ENCODE results near the gene NTM. TPM values are rescaled to one million over a fixed set of nuclear protein-coding genes. Genes with fewer than 3 reads are reported as not detected.

Gene NTM
- total and polyA plus RNA-seq, 2 experiments from 2014 or later, result 25.9 to 49.0 TPM

GRCh38 chr11:132301900-132302299 lies 931.5 kb downstream of the NTM start:
- no peaks in the 10 kb centered on the region for H3K9me2 ChIP-seq (ENCODE audit: insufficient read depth)
- H3F3A ChIP-seq (ENCODE audit: insufficient read depth), result no peaks in the 10 kb centered on the region
- TF ChIP-seq EZH2phosphoT487 (IDR thresholded peaks at IDR 0.05; ENCODE audit: insufficient read depth, low read depth), result no peak
- no peak for TF ChIP-seq EZH2 (IDR thresholded peaks at IDR 0.05; ENCODE audit: insufficient read depth, poor library complexity, severe bottlenecking)
- no peaks in the 10 kb centered on the region for H3K79me2 ChIP-seq (ENCODE audit: insufficient read depth)
- no peak overlapping the region for H2AFZ ChIP-seq
- DNase-seq, result no peak
- no peak overlapping the region for H3K9ac ChIP-seq
- no peaks in the 10 kb centered on the region for H3K27me3 ChIP-seq (replicated peaks; ENCODE audit: insufficient read depth)
- H3K36me3 ChIP-seq (ENCODE audit: low read depth), result no peaks in the 10 kb centered on the region
- no peaks in the 10 kb centered on the region for H3K4me1 ChIP-seq (ENCODE audit: insufficient read depth)
- WGBS, 2 experiments (ENCODE audit: low coverage in 1 of 2, low lambda C conversion rate in 2 of 2, missing lambda C conversion rate in 2 of 2), result 80 to 82% methylated on average over 3 of the region's 3 CpGs
- no peaks in the 10 kb centered on the region for H4K20me1 ChIP-seq (ENCODE audit: insufficient read depth)
- no peak overlapping the region for H3K4me2 ChIP-seq (ENCODE audit: unreplicated experiment)
- H3K9me3 ChIP-seq (ENCODE audit: low read depth), result no peaks in the 10 kb centered on the region
- in situ Hi-C loops (cut with MboI), result no loop called here
- H3K27ac ChIP-seq, result no peak overlapping the region
- H3K4me3 ChIP-seq, result no peak overlapping the region

GRCh38 chr11:132307309-132308020 lies 937.0 kb downstream of the NTM start:
- WGBS, 2 experiments (ENCODE audit: low coverage in 1 of 2, low lambda C conversion rate in 2 of 2, missing lambda C conversion rate in 2 of 2), result 80 to 81% methylated on average over 21 of the region's 21 CpGs
- H3K4me1 ChIP-seq (ENCODE audit: insufficient read depth), result no peaks in the 10 kb centered on the region
- no peaks in the 10 kb centered on the region for H3F3A ChIP-seq (ENCODE audit: insufficient read depth)
- H3K27ac ChIP-seq, result no peak overlapping the region
- H3K36me3 ChIP-seq (ENCODE audit: low read depth), result no peaks in the 10 kb centered on the region
- in situ Hi-C loops (cut with MboI), result no loop called here
- no peak for DNase-seq
- no peaks in the 10 kb centered on the region for H3K9me2 ChIP-seq (ENCODE audit: insufficient read depth)
- no peak for TF ChIP-seq EZH2 (IDR thresholded peaks at IDR 0.05; ENCODE audit: insufficient read depth, poor library complexity, severe bottlenecking)
- no peak for TF ChIP-seq EZH2phosphoT487 (IDR thresholded peaks at IDR 0.05; ENCODE audit: insufficient read depth, low read depth)
- H4K20me1 ChIP-seq (ENCODE audit: insufficient read depth), result no peaks in the 10 kb centered on the region
- no peak overlapping the region for H3K9ac ChIP-seq
- H3K4me2 ChIP-seq (ENCODE audit: unreplicated experiment), result no peak overlapping the region
- no peak overlapping the region for H3K4me3 ChIP-seq
- H3K9me3 ChIP-seq (ENCODE audit: low read depth), result no peaks in the 10 kb centered on the region
- H3K27me3 ChIP-seq (replicated peaks; ENCODE audit: insufficient read depth), result no peaks in the 10 kb centered on the region
- no peaks in the 10 kb centered on the region for H3K79me2 ChIP-seq (ENCODE audit: insufficient read depth)
- H2AFZ ChIP-seq, result no peak overlapping the region

- Histone ChIP-seq H3K36me3 (ENCODE audit: low read depth) (no peaks in the 10 kb centered on the region), H3K9ac (no peak overlapping the region), H3K9me3 (ENCODE audit: low read depth) (no peaks in the 10 kb centered on the region), H3K27me3 (replicated peaks; ENCODE audit: insufficient read depth) (no peaks in the 10 kb centered on the region), H3K79me2 (ENCODE audit: insufficient read depth) (no peaks in the 10 kb centered on the region), H4K20me1 (ENCODE audit: insufficient read depth) (no peaks in the 10 kb centered on the region), H3F3A (ENCODE audit: insufficient read depth) (no peaks in the 10 kb centered on the region), H3K4me2 (ENCODE audit: unreplicated experiment) (no peak overlapping the region), H3K4me1 (ENCODE audit: insufficient read depth) (no peaks in the 10 kb centered on the region), H3K4me3 (no peak overlapping the region), H3K9me2 (ENCODE audit: insufficient read depth) (no peaks in the 10 kb centered on the region), H3K27ac (no peak overlapping the region), H2AFZ (no peak overlapping the region)
- 80 to 86% methylated on average over 10 of the region's 10 CpGs for WGBS, 2 experiments (ENCODE audit: low coverage in 1 of 2, low lambda C conversion rate in 2 of 2, missing lambda C conversion rate in 2 of 2)
- in situ Hi-C loops (cut with MboI), result no loop called here
- peak; percentile 6 for DNase-seq
- TF ChIP-seq EZH2 (IDR thresholded peaks at IDR 0.05; ENCODE audit: insufficient read depth, poor library complexity, severe bottlenecking) (no peak), EZH2phosphoT487 (IDR thresholded peaks at IDR 0.05; ENCODE audit: insufficient read depth, low read depth) (no peak)
These were observed 940.3 kb downstream of the NTM start for GRCh38 chr11:132310390-132311375.

- no peak overlapping the region for H3K9ac ChIP-seq
- no peak overlapping the region for H3K4me2 ChIP-seq (ENCODE audit: unreplicated experiment)
- WGBS, 2 experiments (ENCODE audit: low coverage in 1 of 2, low lambda C conversion rate in 2 of 2, missing lambda C conversion rate in 2 of 2), result 89 to 90% methylated on average over 2 of the region's 2 CpGs
- H4K20me1 ChIP-seq (ENCODE audit: insufficient read depth), result no peaks in the 10 kb centered on the region
- DNase-seq, result no peak
- H3K36me3 ChIP-seq (ENCODE audit: low read depth), result no peaks in the 10 kb centered on the region
- in situ Hi-C loops (cut with MboI), result no loop called here
- no peaks in the 10 kb centered on the region for H3K9me2 ChIP-seq (ENCODE audit: insufficient read depth)
- H3F3A ChIP-seq (ENCODE audit: insufficient read depth), result no peaks in the 10 kb centered on the region
- TF ChIP-seq EZH2 (IDR thresholded peaks at IDR 0.05; ENCODE audit: insufficient read depth, poor library complexity, severe bottlenecking), result no peak
- TF ChIP-seq EZH2phosphoT487 (IDR thresholded peaks at IDR 0.05; ENCODE audit: insufficient read depth, low read depth), result no peak
- no peaks in the 10 kb centered on the region for H3K4me1 ChIP-seq (ENCODE audit: insufficient read depth)
- H3K27ac ChIP-seq, result no peak overlapping the region
- no peak overlapping the region for H2AFZ ChIP-seq
- H3K9me3 ChIP-seq (ENCODE audit: low read depth), result no peaks in the 10 kb centered on the region
- no peak overlapping the region for H3K4me3 ChIP-seq
- H3K79me2 ChIP-seq (ENCODE audit: insufficient read depth), result no peaks in the 10 kb centered on the region
- no peaks in the 10 kb centered on the region for H3K27me3 ChIP-seq (replicated peaks; ENCODE audit: insufficient read depth)
These were observed 941.3 kb downstream of the NTM start for GRCh38 chr11:132311703-132312102.

Measured in GM23248 (cell line).